Measurements from ENCODE around the gene DAGLA. TPM values are rescaled to one million over a fixed set of nuclear protein-coding genes. Genes with fewer than 3 reads are reported as not detected.

Gene DAGLA
- total and polyA plus RNA-seq, 2 donors (not counting 3 experiments of a cell fraction or from before 2014, with no cell fraction given) = 2.5 to 4.7 TPM

DNA sequence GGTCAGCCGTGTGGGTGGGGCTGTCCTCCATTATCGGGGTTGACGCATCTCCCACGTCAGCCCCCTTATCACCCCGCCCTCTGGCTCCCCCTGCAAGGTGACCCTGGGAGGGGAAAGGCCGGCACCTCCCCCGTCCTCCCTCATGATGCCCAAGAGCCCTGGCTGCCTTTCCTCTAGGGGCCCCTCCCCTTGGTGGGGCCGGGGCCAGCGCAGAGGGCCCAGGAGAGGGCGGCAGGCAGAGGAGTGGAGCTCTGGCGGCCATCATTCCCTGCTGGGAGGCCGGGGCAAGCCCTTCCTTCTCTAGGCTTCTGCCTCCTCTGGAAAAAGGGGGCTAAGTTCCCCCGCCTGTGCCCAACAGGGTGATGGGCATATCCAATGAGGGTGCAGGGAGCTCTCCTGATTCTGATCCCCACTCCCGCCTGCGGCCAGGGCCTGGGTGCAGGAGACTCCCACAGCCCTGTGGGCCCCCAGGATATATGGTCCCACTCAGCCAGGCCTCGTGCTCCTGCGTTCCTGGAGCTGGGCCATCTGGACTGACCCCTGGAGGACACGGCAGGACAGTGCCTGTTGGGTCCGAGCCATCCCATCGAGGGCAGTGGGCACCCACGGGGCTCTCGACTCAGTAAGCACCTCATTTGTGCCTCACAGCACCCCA is 84.5 kb downstream of the DAGLA start:
- ChIA-PET POLR2A (no interaction called here), CTCF (interaction anchor here (0.9 to 5.4 kb wide), 3 partner anchors 13 to 317 kb away, joined by 3 to 29 read pairs (median 3); no protein-coding TSS in a partner anchor)
- dilution Hi-C loops (cut with MboI; ENCODE audit: extremely low pct_ligation_motif_present, low sequenced_read_pairs) = no loop called here
- Histone ChIP-seq H3K9ac (replicated peaks; ENCODE audit: extremely low read depth, insufficient read depth, low read length) (no peak overlapping the region), H3K36me3 (ENCODE audit: control insufficient read depth in 2 of 2, extremely low read depth in 1 of 2, insufficient read depth in 2 of 2, low read length in 2 of 2) (no peaks in the 10 kb centered on the region), H2AFZ (ENCODE audit: low read depth, low read length) (no peak overlapping the region), H3K4me1 (ENCODE audit: control insufficient read depth, extremely low read depth, insufficient read depth, low read length) (no peaks in the 10 kb centered on the region), H3K27me3 (ENCODE audit: control insufficient read depth in 2 of 2, insufficient read depth in 2 of 2, low read length in 2 of 2) (peaks cover 0 to 2% of the 10 kb centered on the region in 2 experiments), H3K4me3 (replicated peaks in 1 of 3; ENCODE audit: insufficient read depth in 1 of 3, low read depth in 1 of 3, low read length in 3 of 3) (no peak overlapping the region), H3K27ac (ENCODE audit: insufficient read depth, low read depth, low read length) (no peak overlapping the region), H3K4me2 (ENCODE audit: insufficient read depth, low read length) (no peak overlapping the region), H3K9me1 (replicated peaks; ENCODE audit: control insufficient read depth, extremely low read depth, insufficient read depth, low read length) (no peaks in the 10 kb centered on the region), H4K20me1 (replicated peaks; ENCODE audit: control insufficient read depth, extremely low read depth, insufficient read depth, low read length) (no peaks in the 10 kb centered on the region), H3K9me3 (replicated peaks; ENCODE audit: control insufficient read depth, insufficient read depth, low read length) (no peaks in the 10 kb centered on the region), H3K79me2 (ENCODE audit: control insufficient read depth, insufficient read depth, low read length) (no peaks in the 10 kb centered on the region)
- intact Hi-C loops (cut with micrococcal nuclease) = no loop called here
- TF ChIP-seq, protein P1, sequence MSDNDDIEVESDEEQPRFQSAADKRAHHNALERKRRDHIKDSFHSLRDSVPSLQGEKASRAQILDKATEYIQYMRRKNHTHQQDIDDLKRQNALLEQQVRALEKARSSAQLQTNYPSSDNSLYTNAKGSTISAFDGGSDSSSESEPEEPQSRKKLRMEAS (IDR thresholded peaks at IDR 0.05; ENCODE audit: insufficient read depth, insufficient read length) = no peak
- no peak for TF ChIP-seq POLR2AphosphoS5 (IDR thresholded peaks at IDR 0.05; ENCODE audit: insufficient read depth, low read depth, low read length)
- FAIRE-seq = no peak
- DNase-seq (ENCODE audit: low read depth, low spot score) = no peak
- BruUV-seq (replicated peaks) = no TSS peak

DNA sequence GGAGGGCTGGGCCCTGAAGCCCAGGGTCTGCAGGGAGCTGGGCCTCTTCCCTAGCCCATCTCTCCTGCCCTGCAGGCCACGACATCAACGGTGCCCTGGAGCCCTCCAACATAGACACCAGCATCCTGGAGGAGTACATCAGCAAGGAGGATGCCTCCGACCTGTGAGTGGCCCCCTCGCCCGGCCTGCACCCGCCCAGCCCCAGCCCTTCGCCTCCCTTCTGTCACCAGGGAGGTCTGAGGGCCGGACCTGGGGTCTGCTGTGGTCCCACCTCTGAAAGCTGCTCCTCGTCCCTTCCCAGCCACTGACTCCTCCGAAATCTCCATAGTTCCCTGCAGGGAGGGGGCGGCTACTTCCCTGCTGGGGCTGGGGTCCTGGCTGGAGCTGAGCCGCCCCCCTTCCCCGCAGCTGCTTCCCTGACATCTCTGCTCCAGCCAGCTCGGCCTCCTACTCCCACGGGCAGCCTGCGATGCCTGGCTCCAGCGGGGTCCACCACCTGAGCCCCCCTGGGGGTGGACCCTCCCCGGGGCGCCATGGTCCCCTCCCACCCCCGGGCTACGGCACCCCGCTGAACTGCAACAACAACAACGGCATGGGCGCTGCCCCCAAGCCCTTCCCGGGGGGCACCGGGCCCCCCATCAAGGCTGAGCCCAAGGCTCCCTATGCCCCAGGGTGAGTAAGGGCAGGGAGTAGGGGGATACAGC is 85.5 kb downstream of the DAGLA start:
- FAIRE-seq (no peak), DNase-seq (ENCODE audit: low read depth, low spot score) (no peak)
- H2AFZ ChIP-seq (ENCODE audit: low read depth, low read length) = no peak overlapping the region
- no peaks in the 10 kb centered on the region for H3K9me3 ChIP-seq (replicated peaks; ENCODE audit: control insufficient read depth, insufficient read depth, low read length)
- dilution Hi-C loops (cut with MboI; ENCODE audit: extremely low pct_ligation_motif_present, low sequenced_read_pairs) = no loop called here
- H3K36me3 ChIP-seq (ENCODE audit: control insufficient read depth in 2 of 2, extremely low read depth in 1 of 2, insufficient read depth in 2 of 2, low read length in 2 of 2) = no peaks in the 10 kb centered on the region
- H3K4me2 ChIP-seq (ENCODE audit: insufficient read depth, low read length) = no peak overlapping the region
- H4K20me1 ChIP-seq (replicated peaks; ENCODE audit: control insufficient read depth, extremely low read depth, insufficient read depth, low read length) = no peaks in the 10 kb centered on the region
- ChIA-PET CTCF (interaction anchor here (1.0 to 5.4 kb wide), 3 partner anchors 18 to 316 kb away, joined by 3 to 29 read pairs (median 6); no protein-coding TSS in a partner anchor), POLR2A (no interaction called here)
- H3K4me3 ChIP-seq (replicated peaks in 1 of 3; ENCODE audit: insufficient read depth in 1 of 3, low read depth in 1 of 3, low read length in 3 of 3) = no peak overlapping the region
- H3K9me1 ChIP-seq (replicated peaks; ENCODE audit: control insufficient read depth, extremely low read depth, insufficient read depth, low read length) = no peaks in the 10 kb centered on the region
- H3K27ac ChIP-seq (ENCODE audit: insufficient read depth, low read depth, low read length) = no peak overlapping the region
- TF ChIP-seq, protein P1 (IDR thresholded peaks at IDR 0.05; ENCODE audit: insufficient read depth, insufficient read length) = no peak
- TF ChIP-seq FOS (IDR thresholded peaks at IDR 0.05; ENCODE audit: borderline replicate concordance, insufficient read depth, low read length) (no peak), POLR2AphosphoS5 (IDR thresholded peaks at IDR 0.05; ENCODE audit: insufficient read depth, low read depth, low read length) (no peak), GATA2 (IDR thresholded peaks at IDR 0.05; ENCODE audit: insufficient read depth, insufficient read length, low read depth, low read length) (no peak), EZH2 (IDR thresholded peaks at IDR 0.05; ENCODE audit: borderline replicate concordance, low read depth, low read length, severe bottlenecking) (no peak), POLR2A (IDR thresholded peaks at IDR 0.05; ENCODE audit: low read depth, low read length) (no peak), MYC (IDR thresholded peaks at IDR 0.05; ENCODE audit: low read depth, low read length) (no peak), JUN (IDR thresholded peaks at IDR 0.05; ENCODE audit: borderline replicate concordance, insufficient read depth, insufficient read length, low read depth) (no peak)
- TF ChIP-seq, protein P2, sequence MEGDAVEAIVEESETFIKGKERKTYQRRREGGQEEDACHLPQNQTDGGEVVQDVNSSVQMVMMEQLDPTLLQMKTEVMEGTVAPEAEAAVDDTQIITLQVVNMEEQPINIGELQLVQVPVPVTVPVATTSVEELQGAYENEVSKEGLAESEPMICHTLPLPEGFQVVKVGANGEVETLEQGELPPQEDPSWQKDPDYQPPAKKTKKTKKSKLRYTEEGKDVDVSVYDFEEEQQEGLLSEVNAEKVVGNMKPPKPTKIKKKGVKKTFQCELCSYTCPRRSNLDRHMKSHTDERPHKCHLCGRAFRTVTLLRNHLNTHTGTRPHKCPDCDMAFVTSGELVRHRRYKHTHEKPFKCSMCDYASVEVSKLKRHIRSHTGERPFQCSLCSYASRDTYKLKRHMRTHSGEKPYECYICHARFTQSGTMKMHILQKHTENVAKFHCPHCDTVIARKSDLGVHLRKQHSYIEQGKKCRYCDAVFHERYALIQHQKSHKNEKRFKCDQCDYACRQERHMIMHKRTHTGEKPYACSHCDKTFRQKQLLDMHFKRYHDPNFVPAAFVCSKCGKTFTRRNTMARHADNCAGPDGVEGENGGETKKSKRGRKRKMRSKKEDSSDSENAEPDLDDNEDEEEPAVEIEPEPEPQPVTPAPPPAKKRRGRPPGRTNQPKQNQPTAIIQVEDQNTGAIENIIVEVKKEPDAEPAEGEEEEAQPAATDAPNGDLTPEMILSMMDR (IDR thresholded peaks at IDR 0.05; ENCODE audit: extremely low read depth in 1 of 2, insufficient read depth in 1 of 2, low read depth in 1 of 2, low read length in 2 of 2) = no peak
- no peak overlapping the region for H3K9ac ChIP-seq (replicated peaks; ENCODE audit: extremely low read depth, insufficient read depth, low read length)
- H3K4me1 ChIP-seq (ENCODE audit: control insufficient read depth, extremely low read depth, insufficient read depth, low read length) = no peaks in the 10 kb centered on the region
- BruUV-seq (replicated peaks) = no TSS peak
- no peaks in the 10 kb centered on the region for H3K79me2 ChIP-seq (ENCODE audit: control insufficient read depth, insufficient read depth, low read length)
- intact Hi-C loops (cut with micrococcal nuclease) = no loop called here
- peaks cover 0 to 2% of the 10 kb centered on the region in 2 experiments for H3K27me3 ChIP-seq (ENCODE audit: control insufficient read depth in 2 of 2, insufficient read depth in 2 of 2, low read length in 2 of 2)

All from endothelial cell of umbilical vein (primary cell).